Measurements from ENCODE around the gene XXYLT1.
A peak's percentile ranks its signal among the peaks of the same experiment; 100 is the strongest.

Gene XXYLT1

GRCh38 chr3:195256639-195257453 is 14.1 kb downstream of the XXYLT1 start:
- Histone ChIP-seq H3K36me3 (no peaks in the 10 kb centered on the region), H3K9me3 (no peaks in the 10 kb centered on the region), H3K27ac (no peak overlapping the region), H3K27me3 (no peaks in the 10 kb centered on the region), H3K4me1 (peaks cover 0 to 31% (median 14%) of the 10 kb centered on the region in 4 donors), H3K4me3 (no peak overlapping the region)
- intact Hi-C loops (cut with DNase I; ENCODE audit: low total_unique reads), result no loop called here
- no peak for TF ChIP-seq CTCF (IDR thresholded peaks at IDR 0.05)
- DNase-seq, result peak in 1 of 2 donors; percentile 52

- TF ChIP-seq CTCF (IDR thresholded peaks at IDR 0.05), result no peak
- no peaks in the 10 kb centered on the region for H3K36me3 ChIP-seq
- H3K9me3 ChIP-seq, result no peaks in the 10 kb centered on the region
- no peaks in the 10 kb centered on the region for H3K27me3 ChIP-seq
- peaks cover 0 to 30% (median 13%) of the 10 kb centered on the region in 4 donors for H3K4me1 ChIP-seq
- H3K27ac ChIP-seq, result no peak overlapping the region
- peak in 1 of 2 donors; percentile 64 for DNase-seq
- intact Hi-C loops (cut with DNase I; ENCODE audit: low total_unique reads), result no loop called here
- no peak overlapping the region for H3K4me3 ChIP-seq
These were observed 15.1 kb downstream of the XXYLT1 start for GRCh38 chr3:195255571-195256501.

GRCh38 chr3:195255176-195255500 is 15.8 kb downstream of the XXYLT1 start:
- H3K4me1 ChIP-seq, result peaks cover 0 to 23% (median 6%) of the 10 kb centered on the region in 4 donors
- DNase-seq, result peak in 1 of 2 donors; percentile 59
- no peaks in the 10 kb centered on the region for H3K27me3 ChIP-seq
- H3K36me3 ChIP-seq, result no peaks in the 10 kb centered on the region
- intact Hi-C loops (cut with DNase I; ENCODE audit: low total_unique reads), result no loop called here
- H3K27ac ChIP-seq, result no peak overlapping the region
- H3K9me3 ChIP-seq, result no peaks in the 10 kb centered on the region
- no peak overlapping the region for H3K4me3 ChIP-seq
- TF ChIP-seq CTCF (IDR thresholded peaks at IDR 0.05), result no peak

DNA sequence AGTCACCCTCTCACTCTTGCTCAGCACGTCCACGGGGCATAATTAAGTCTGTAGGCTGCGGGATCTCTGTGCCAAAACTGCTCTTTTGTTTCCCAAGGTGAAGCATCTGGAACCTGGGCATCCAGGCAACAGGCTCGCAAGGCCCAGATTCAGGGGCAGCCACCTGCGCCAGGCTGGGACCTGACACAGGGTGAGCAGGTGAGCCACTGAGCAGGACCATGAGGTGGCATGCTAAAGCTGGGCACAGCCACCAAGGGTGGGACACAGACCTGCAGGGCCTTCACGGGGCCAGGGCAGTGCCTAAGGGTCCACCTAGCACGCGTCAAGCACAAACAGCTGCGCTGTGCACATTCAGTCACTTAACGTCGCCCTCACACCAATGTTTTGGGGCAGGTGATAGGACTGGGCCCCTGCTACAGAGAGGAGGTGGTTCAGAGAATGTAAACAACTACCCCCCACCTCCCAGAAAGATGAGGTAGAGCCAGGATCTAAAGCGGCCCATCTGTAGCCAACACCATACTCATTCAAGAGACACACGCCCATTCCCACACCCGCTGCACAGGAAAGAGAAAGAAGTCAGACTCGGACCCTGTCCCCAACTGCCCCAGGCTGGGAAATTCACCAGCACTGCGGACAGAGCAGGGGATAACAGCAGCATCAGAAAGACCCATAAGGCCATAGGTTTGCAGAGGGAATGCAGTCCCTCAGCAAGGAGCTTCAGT is 16.3 kb downstream of the XXYLT1 start:
- no peak for TF ChIP-seq CTCF (IDR thresholded peaks at IDR 0.05)
- no peaks in the 10 kb centered on the region for H3K36me3 ChIP-seq
- H3K9me3 ChIP-seq, result no peaks in the 10 kb centered on the region
- no peaks in the 10 kb centered on the region for H3K27me3 ChIP-seq
- H3K4me3 ChIP-seq, result no peak overlapping the region
- peak in 1 of 2 donors; percentile 56 for DNase-seq
- H3K4me1 ChIP-seq, result peaks cover 0 to 23% (median 6%) of the 10 kb centered on the region in 4 donors
- intact Hi-C loops (cut with DNase I; ENCODE audit: low total_unique reads), result no loop called here
- no peak overlapping the region for H3K27ac ChIP-seq

DNA sequence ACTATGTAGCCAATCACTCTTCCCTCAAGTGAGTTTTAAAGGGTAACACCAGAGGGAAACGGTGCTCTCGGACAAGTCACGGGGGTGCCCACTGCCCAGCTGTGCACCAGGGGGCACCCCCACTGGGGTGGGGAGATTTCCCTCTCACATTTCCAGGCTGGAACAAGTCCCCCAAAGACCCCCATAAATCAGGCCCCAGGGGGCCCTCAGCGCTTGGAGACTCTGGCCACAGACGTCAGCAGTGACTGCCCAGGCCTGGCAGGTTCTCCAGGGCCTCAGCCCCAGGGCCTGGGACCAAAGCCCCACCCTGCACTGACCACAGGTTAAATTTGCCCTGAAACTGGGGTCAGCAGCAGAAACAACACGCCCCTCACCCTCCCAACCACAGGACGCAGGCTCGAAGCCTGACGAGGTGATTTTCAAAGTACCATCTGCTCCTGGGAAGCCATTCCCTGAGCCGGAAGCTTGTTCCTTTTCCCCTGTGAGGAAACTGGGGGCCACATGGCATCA is 17.0 kb downstream of the XXYLT1 start:
- H3K27ac ChIP-seq, result no peak overlapping the region
- no peaks in the 10 kb centered on the region for H3K27me3 ChIP-seq
- no peaks in the 10 kb centered on the region for H3K9me3 ChIP-seq
- TF ChIP-seq CTCF (IDR thresholded peaks at IDR 0.05), result no peak
- peaks cover 0 to 16% (median under 1%) of the 10 kb centered on the region in 4 donors for H3K4me1 ChIP-seq
- intact Hi-C loops (cut with DNase I; ENCODE audit: low total_unique reads), result no loop called here
- H3K4me3 ChIP-seq, result no peak overlapping the region
- no peak for DNase-seq
- no peaks in the 10 kb centered on the region for H3K36me3 ChIP-seq

Data from tibial artery (tissue), 4 donors.